Fibroblast of pulmonary artery (primary cell): ENCODE measurements around the gene NOMO2.
"Not testable (repeated sequence)": the region's sequence is repeated elsewhere in the genome, so short reads cannot be mapped to it uniquely, and the experiment has no call there.

Experiments used
- DNase-seq: peaks from one replicate; pipeline ENCODE4 v3.0.0-alpha.2; 2010; ENCODE audit warnings: low read depth
- H3K4me3 ChIP-seq: replicated peaks from 2 replicates; pipeline ENCODE4 v1.5.1; 2011; ENCODE audit warnings: low read depth, mild to moderate bottlenecking, control low read depth, low read length, moderate library complexity
- CTCF ChIP-seq: IDR thresholded peaks from 2 replicates; pipeline ENCODE4 v1.5.1; 2011; ENCODE audit warnings: mild to moderate bottlenecking, control low read depth, low read length, inconsistent platforms; ENCODE audit errors: missing control alignments

Gene NOMO2

GRCh38 chr16:18582902-18583301 is 21.0 kb upstream of the NOMO2 start:
- TF ChIP-seq CTCF: no peak
- no peak overlapping the region for H3K4me3 ChIP-seq
- no peak for DNase-seq

GRCh38 chr16:18580396-18580795 is 18.5 kb upstream of the NOMO2 start:
- DNase-seq, H3K4me3 ChIP-seq: not testable (repeated sequence)

GRCh38 chr16:18579261-18579660 is 17.4 kb upstream of the NOMO2 start:
- DNase-seq, H3K4me3 ChIP-seq: not testable (repeated sequence)

- not testable (repeated sequence) for DNase-seq, H3K4me3 ChIP-seq
Observed at GRCh38 chr16:18577942-18578341, 16.0 kb upstream of the NOMO2 start.

- not testable (repeated sequence) for DNase-seq
Observed at GRCh38 chr16:18575945-18576344, 14.0 kb upstream of the NOMO2 start.

GRCh38 chr16:18575298-18575917 is 13.5 kb upstream of the NOMO2 start:
- not testable (repeated sequence) for DNase-seq, H3K4me3 ChIP-seq

More at GRCh38 chr16:18575945-18576344, 14.0 kb upstream of the NOMO2 start:
- not testable (repeated sequence) for H3K4me3 ChIP-seq

- DNase-seq, H3K4me3 ChIP-seq: not testable (repeated sequence)
Observed at GRCh38 chr16:18573887-18574286, 12.0 kb upstream of the NOMO2 start.

GRCh38 chr16:18572973-18573372 is 11.1 kb upstream of the NOMO2 start:
- not testable (repeated sequence) for DNase-seq, H3K4me3 ChIP-seq

GRCh38 chr16:18571307-18571850 is 9.5 kb upstream of the NOMO2 start:
- not testable (repeated sequence) for H3K4me3 ChIP-seq

GRCh38 chr16:18570529-18571306 is 8.8 kb upstream of the NOMO2 start:
- DNase-seq, H3K4me3 ChIP-seq: not testable (repeated sequence)

More at GRCh38 chr16:18571307-18571850, 9.5 kb upstream of the NOMO2 start:
- not testable (repeated sequence) for DNase-seq

GRCh38 chr16:18560416-18561220 is 1.3 kb downstream of the NOMO2 start:
- DNase-seq: not testable (repeated sequence)
- H3K4me3 ChIP-seq: peak overlapping the region; percentile 53

- not testable (repeated sequence) for H3K4me3 ChIP-seq, DNase-seq
Observed at GRCh38 chr16:18553671-18554070, 8.2 kb downstream of the NOMO2 start.

GRCh38 chr16:18547382-18547781 is 14.5 kb downstream of the NOMO2 start:
- H3K4me3 ChIP-seq: not testable (repeated sequence)

GRCh38 chr16:18546853-18547252 is 15.0 kb downstream of the NOMO2 start:
- H3K4me3 ChIP-seq, DNase-seq: not testable (repeated sequence)

More at GRCh38 chr16:18547382-18547781, 14.5 kb downstream of the NOMO2 start:
- not testable (repeated sequence) for DNase-seq

- not testable (repeated sequence) for H3K4me3 ChIP-seq, DNase-seq
Observed at GRCh38 chr16:18544232-18545081, 17.4 kb downstream of the NOMO2 start.

- not testable (repeated sequence) for DNase-seq, H3K4me3 ChIP-seq
Observed at GRCh38 chr16:18541912-18542311, 20.0 kb downstream of the NOMO2 start.

- not testable (repeated sequence) for H3K4me3 ChIP-seq, DNase-seq
Observed at GRCh38 chr16:18537004-18537403, 24.9 kb downstream of the NOMO2 start.
